Epidermal melanocyte (primary cell): ENCODE data around the gene GPR87.

ENCODE experiments used
- DNase-seq: peaks from one replicate; pipeline ENCODE4 v3.0.0; 2011; ENCODE audit warnings: low spot score; ENCODE audit not compliant: insufficient read length

GPR87 gene

GRCh38 chr3:151283387-151283786 lies 33.2 kb downstream of the GPR87 start:
- DNase-seq = no peak

- peak; percentile 49 for DNase-seq
These were observed 33.7 kb downstream of the GPR87 start for GRCh38 chr3:151282921-151283320.

- no peak for DNase-seq
These were observed 34.8 kb downstream of the GPR87 start for GRCh38 chr3:151281671-151282324.

- no peak for DNase-seq
These were observed 38.4 kb downstream of the GPR87 start, which contains the start of gene P2RY14 for GRCh38 chr3:151278230-151278629. P2RY14 (minus strand) TSS chr3:151278542; CDS start chr3:151214316, 64,226 bp downstream.

DNA sequence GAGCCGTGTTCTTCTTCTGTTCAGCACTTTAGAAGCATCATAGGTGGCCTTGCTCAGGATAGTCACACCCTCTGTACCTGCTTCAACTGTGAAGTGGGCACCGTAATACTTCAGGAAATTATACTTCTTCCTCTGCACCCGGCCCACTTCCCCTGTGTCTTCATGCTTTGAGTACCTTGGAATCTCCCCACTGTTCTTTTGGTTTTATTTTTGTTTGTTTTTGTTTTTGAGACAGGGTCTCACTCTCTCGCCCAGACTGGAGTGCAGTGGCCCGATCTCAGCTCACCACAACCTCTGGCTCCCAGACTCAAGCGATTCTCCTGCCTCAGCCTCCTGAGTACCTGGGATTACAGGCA lies 40.0 kb downstream of the GPR87 start:
- DNase-seq = no peak

GRCh38 chr3:151276038-151276686 lies 40.5 kb downstream of the GPR87 start:
- DNase-seq = no peak

GRCh38 chr3:151275091-151275490 lies 41.5 kb downstream of the GPR87 start:
- no peak for DNase-seq

GRCh38 chr3:151269631-151270030 lies 47.0 kb downstream of the GPR87 start:
- no peak for DNase-seq

DNA sequence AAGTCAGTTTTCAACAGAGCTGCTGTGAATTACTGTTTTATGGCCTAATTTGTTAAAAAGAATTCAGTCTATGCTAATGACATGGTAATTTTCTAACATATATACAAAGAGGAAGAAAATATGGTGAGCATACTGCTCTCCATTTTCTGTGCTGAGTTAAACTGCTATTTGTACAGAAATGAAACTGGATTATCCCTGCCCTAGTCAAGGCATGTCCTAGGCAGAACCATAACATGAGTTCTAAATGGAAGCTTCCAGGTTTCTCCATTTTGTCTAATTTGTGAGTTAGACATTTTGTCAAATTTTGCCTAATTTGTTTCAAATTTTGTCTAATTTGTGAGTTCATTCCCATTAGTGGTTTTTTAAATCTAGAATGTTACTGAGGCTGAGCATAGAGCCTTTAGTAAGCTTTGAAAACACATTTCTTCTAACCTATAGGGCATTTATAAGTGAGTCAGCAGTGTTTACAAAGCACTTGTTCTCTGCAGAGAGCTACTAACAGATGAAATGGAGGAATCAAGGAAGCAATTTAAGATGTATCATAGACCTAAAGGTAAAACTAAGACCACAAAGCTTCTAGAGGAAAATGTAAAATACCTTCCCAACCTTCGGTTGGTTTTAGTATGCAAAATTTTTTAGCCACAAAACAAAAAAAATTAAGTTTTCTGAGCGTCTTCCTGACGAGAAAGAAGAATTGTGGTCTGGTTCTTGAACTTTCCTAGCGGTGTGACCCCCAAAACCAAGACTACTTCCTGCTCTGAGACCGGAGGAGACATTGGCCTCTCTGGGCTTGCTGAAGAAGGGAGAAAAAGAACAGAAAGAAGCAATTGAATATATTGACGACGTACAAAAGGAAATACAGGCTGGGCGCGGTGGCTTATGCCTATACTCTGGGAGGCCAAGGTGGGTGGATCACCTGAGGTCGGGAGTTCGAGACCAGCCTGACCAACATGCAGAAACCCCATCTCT lies 48.1 kb downstream of the GPR87 start:
- DNase-seq = no peak

GRCh38 chr3:151267066-151267465 lies 49.6 kb downstream of the GPR87 start:
- DNase-seq = no peak

DNA sequence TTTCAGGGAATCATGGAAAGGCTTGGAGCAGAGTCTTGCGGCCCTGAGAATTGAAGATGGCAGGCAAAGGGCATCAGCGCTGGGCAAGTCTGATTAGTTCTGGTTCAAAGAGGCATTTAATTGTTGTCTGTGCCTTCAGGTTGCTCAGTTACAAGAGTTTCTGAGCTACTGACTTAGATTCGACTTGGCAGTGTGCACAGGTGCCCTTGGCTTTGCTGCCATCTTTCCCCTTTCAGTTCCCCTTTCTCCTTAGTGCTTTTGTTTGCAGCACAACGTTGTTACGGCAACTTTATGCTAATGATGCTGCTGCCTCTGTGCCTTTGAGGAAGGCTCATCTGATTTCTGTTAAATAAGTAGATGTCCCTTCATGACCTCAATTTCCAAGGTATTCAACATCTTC lies 50.8 kb downstream of the GPR87 start:
- no peak for DNase-seq

DNA sequence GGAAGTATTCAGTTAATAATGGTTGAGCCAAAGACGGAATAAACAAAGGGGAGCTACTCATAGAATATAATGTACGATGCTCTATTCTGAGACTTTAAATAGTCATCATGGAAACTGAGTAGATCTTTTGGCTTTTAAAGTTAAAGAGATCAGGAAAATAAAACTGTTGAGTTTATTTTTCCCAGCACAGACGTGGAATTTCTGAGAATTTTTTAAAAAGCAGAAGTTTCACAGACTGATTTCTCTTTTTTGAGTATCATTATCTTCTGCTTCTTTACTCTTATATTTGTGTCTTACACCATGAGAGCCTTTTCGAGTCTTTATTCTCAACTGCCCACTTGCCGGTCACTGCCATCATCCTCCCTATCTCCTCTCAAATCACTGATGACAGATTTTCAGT lies 51.5 kb downstream of the GPR87 start:
- DNase-seq = no peak

GRCh38 chr3:151264605-151265004 lies 52.0 kb downstream of the GPR87 start:
- no peak for DNase-seq

DNA sequence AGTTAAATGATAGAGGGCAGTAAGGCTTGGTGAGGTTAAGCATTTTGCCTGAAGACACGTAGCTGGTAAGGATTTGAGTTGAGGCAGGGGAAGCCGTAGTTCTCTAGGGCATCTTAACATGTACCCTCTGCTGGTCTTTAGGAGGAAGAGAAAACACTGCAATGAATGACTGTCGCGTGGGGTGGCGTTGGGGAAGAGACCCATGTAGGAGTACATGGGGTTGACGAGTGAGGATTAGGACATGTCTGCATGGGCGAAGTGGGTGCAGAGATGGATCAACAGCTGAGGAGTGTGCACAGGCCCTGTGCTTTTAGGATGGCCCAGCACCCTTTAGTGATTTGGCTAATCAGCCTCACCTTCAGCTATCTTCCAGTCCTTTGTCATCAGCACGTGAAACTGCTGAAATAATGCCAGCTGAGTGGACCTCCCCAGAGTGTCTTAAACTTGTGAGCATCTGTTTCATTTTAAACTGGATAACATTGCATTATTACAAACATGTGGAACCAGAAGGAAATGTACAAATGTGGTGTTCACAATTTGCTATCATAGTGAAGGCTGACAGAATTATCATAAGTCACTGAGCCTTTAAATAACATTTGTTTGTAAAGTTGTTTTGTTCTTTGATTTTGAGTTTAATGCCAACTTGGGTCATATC lies 53.6 kb downstream of the GPR87 start:
- no peak for DNase-seq

DNA sequence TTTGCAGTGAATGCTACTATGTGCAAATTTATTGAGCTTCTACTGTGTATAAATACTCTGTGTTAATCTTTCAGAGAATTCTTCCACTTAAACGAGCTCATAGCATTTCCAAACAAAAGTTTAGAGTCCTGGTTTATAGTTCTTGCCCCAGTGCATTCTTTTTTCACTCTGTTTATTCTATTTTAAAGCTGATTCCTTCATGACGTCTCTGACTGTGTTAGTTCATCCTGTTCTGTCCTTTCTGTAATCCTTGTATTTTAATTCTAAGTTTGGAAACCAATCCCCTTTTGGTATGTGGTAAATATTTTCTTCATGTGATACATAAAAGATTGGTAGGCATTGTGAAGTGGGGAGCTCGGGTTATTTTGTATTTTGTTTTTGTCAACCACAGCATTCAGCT lies 57.0 kb downstream of the GPR87 start:
- no peak for DNase-seq

DNA sequence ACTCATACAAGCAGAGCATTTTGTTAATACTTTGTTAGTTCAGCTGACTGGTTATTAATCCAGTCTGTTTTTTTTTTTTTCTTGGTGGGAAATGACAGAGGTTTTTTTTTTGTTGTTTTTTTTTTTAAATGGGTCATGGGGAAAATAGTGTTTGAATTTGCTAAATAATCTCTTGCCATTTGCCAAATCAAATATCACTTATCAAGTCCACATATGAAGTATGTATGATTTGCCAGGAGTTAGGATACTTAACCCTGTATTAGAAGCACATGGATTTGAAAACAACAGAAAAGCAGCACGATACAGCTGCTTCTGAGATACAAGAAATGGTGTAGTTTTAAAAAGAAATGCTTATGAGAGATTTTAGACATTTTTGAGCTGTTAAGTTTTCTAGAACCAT lies 59.9 kb downstream of the GPR87 start:
- no peak for DNase-seq

DNA sequence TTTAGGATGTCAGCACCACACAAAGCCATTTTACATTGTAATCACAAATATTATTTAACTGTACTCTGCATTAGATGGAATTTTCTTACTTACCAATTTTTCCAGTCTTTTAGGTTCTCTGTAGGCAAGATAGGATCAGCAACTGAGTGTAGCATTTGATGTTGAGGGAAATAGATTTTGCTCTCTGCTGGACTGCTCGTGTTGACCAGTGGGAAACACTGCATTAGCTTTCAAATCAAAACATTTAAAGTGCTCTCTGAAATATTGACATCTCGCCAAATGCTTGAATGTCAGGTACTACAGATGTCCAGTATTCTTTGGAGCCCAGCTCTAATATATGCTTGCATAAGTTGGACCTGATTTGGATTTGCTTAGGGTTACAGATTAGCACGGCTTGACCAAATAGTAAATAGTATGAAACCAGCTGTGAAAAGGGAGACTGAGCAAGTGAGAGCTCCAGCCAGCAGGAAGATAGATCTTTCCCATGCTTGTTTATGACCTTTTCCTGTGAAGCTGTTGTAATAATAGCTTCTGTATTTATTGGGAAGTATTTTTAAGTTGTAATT lies 67.8 kb downstream of the GPR87 start:
- no peak for DNase-seq
